ENCODE data around the gene RASGRP4. TPM values are rescaled to one million over a fixed set of nuclear protein-coding genes. Genes with fewer than 3 reads are reported as not detected.

Gene RASGRP4
- total and polyA plus RNA-seq, 4 donors = 3.5 to 39.0 (median 8.7) TPM

- Histone ChIP-seq H3K27me3 (ENCODE audit: control insufficient read depth in 3 of 3, insufficient read depth in 3 of 3, low read length in 2 of 3) (no peaks in the 10 kb centered on the region), H3K9ac (ENCODE audit: insufficient read depth in 1 of 2, low read length in 2 of 2) (no peak overlapping the region), H3K9me3 (ENCODE audit: control insufficient read depth in 4 of 4, insufficient read depth in 3 of 4, low read length in 3 of 4) (no peaks in the 10 kb centered on the region), H3K27ac (ENCODE audit: low read depth in 1 of 2, low read length in 1 of 2) (no peak overlapping the region), H3K4me1 (ENCODE audit: control insufficient read depth in 5 of 5, insufficient read depth in 5 of 5, low read length in 5 of 5) (no peaks in the 10 kb centered on the region), H3K36me3 (ENCODE audit: control insufficient read depth in 4 of 4, insufficient read depth in 4 of 4, low read length in 4 of 4) (no peaks in the 10 kb centered on the region), H3K4me3 (no peak overlapping the region)
- no peak for TF ChIP-seq CTCF (IDR thresholded peaks at IDR 0.05; ENCODE audit: control extremely low read depth, extremely low read depth)
- DNase-seq (no peak), ATAC-seq (ENCODE audit: insufficient read depth, low FRiP score) (no peak)
- WGBS, 2 donors = 42 to 44% methylated on average over 6 to 7 of the region's 7 CpGs
These were observed 15.8 kb upstream of the RASGRP4 start for GRCh38 chr19:38441657-38442348.

GRCh38 chr19:38440592-38440991 lies 14.6 kb upstream of the RASGRP4 start:
- Histone ChIP-seq H3K27me3 (ENCODE audit: control insufficient read depth in 3 of 3, insufficient read depth in 3 of 3, low read length in 2 of 3) (no peaks in the 10 kb centered on the region), H3K4me3 (no peak overlapping the region), H3K4me1 (ENCODE audit: control insufficient read depth in 5 of 5, insufficient read depth in 5 of 5, low read length in 5 of 5) (no peaks in the 10 kb centered on the region), H3K9ac (ENCODE audit: insufficient read depth in 1 of 2, low read length in 2 of 2) (no peak overlapping the region), H3K36me3 (ENCODE audit: control insufficient read depth in 4 of 4, insufficient read depth in 4 of 4, low read length in 4 of 4) (no peaks in the 10 kb centered on the region), H3K9me3 (ENCODE audit: control insufficient read depth in 4 of 4, insufficient read depth in 3 of 4, low read length in 3 of 4) (no peaks in the 10 kb centered on the region), H3K27ac (ENCODE audit: low read depth in 1 of 2, low read length in 1 of 2) (no peak overlapping the region)
- 82 to 90% methylated on average over 14 of the region's 14 CpGs for WGBS, 2 donors
- DNase-seq = no peak
- ATAC-seq (ENCODE audit: insufficient read depth, low FRiP score) = no peak
- no peak for TF ChIP-seq CTCF (IDR thresholded peaks at IDR 0.05; ENCODE audit: control extremely low read depth, extremely low read depth)

- H3K27ac ChIP-seq (ENCODE audit: low read depth in 1 of 2, low read length in 1 of 2) = no peak overlapping the region
- WGBS, 2 donors = 85 to 92% methylated on average over 2 of the region's 2 CpGs
- TF ChIP-seq CTCF (IDR thresholded peaks at IDR 0.05; ENCODE audit: control extremely low read depth, extremely low read depth) = no peak
- H3K36me3 ChIP-seq (ENCODE audit: control insufficient read depth in 4 of 4, insufficient read depth in 4 of 4, low read length in 4 of 4) = no peaks in the 10 kb centered on the region
- no peak for DNase-seq
- no peak for ATAC-seq (ENCODE audit: insufficient read depth, low FRiP score)
- no peaks in the 10 kb centered on the region for H3K9me3 ChIP-seq (ENCODE audit: control insufficient read depth in 4 of 4, insufficient read depth in 3 of 4, low read length in 3 of 4)
- no peak overlapping the region for H3K9ac ChIP-seq (ENCODE audit: insufficient read depth in 1 of 2, low read length in 2 of 2)
- H3K4me3 ChIP-seq = no peak overlapping the region
- peaks cover 0 to 4% (median 3%) of the 10 kb centered on the region in 3 donors for H3K27me3 ChIP-seq (ENCODE audit: control insufficient read depth in 3 of 3, insufficient read depth in 3 of 3, low read length in 2 of 3)
- no peaks in the 10 kb centered on the region for H3K4me1 ChIP-seq (ENCODE audit: control insufficient read depth in 5 of 5, insufficient read depth in 5 of 5, low read length in 5 of 5)
These were observed 11.9 kb upstream of the RASGRP4 start for GRCh38 chr19:38437917-38438316.

GRCh38 chr19:38437295-38437694 lies 11.3 kb upstream of the RASGRP4 start:
- Histone ChIP-seq H3K9ac (ENCODE audit: insufficient read depth in 1 of 2, low read length in 2 of 2) (no peak overlapping the region), H3K27me3 (ENCODE audit: control insufficient read depth in 3 of 3, insufficient read depth in 3 of 3, low read length in 2 of 3) (peaks cover 0 to 7% (median 3%) of the 10 kb centered on the region in 3 donors), H3K4me1 (ENCODE audit: control insufficient read depth in 5 of 5, insufficient read depth in 5 of 5, low read length in 5 of 5) (no peaks in the 10 kb centered on the region), H3K9me3 (ENCODE audit: control insufficient read depth in 4 of 4, insufficient read depth in 3 of 4, low read length in 3 of 4) (no peaks in the 10 kb centered on the region), H3K27ac (ENCODE audit: low read depth in 1 of 2, low read length in 1 of 2) (no peak overlapping the region), H3K36me3 (ENCODE audit: control insufficient read depth in 4 of 4, insufficient read depth in 4 of 4, low read length in 4 of 4) (no peaks in the 10 kb centered on the region), H3K4me3 (no peak overlapping the region)
- WGBS, 2 donors = 93 to 98% methylated on average over 6 of the region's 6 CpGs
- no peak for TF ChIP-seq CTCF (IDR thresholded peaks at IDR 0.05; ENCODE audit: control extremely low read depth, extremely low read depth)
- DNase-seq (no peak), ATAC-seq (ENCODE audit: insufficient read depth, low FRiP score) (no peak)

Measured in lung (tissue), 12 donors.